SW480 (cell line): ENCODE measurements around the gene NTN4.
A peak's percentile ranks its signal among the peaks of the same experiment; 100 is the strongest.
"Not testable (repeated sequence)": the region's sequence is repeated elsewhere in the genome, so short reads cannot be mapped to it uniquely, and the experiment has no call there.

Experiments
- DNase-seq: peaks from one replicate; pipeline ENCODE4 v3.0.0-alpha.2; 2016; ENCODE audit warnings: low spot score

NTN4 gene

DNA sequence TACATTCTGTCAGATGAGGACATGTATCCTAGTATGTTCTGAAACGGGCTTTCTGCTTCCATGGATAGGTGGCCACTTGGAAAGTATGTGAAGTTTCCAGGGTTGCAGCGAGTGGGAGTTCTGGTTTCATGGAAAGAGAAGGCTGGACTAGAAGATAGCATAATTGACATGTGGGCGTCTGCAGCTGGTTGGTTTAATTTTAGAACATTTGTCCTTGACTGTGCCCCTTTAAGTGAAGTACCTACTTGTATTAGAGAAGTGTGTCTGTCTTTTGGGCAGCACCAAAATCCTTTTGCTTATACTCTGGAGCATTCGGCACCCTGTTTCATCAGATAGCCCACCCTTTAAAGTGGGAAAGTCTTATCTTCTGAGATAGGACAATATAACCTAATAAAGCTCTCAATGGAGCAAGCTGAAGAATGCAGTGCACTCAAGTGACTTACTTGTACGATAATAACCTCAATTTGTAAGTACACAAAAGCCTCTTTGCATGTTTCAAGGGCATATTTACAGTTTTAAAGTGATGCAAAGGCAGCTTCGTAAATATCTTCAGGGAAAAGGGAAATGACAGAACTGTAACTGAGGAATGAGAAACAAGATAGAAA lies 35.2 kb downstream of the NTN4 start:
- no peak for DNase-seq

DNA sequence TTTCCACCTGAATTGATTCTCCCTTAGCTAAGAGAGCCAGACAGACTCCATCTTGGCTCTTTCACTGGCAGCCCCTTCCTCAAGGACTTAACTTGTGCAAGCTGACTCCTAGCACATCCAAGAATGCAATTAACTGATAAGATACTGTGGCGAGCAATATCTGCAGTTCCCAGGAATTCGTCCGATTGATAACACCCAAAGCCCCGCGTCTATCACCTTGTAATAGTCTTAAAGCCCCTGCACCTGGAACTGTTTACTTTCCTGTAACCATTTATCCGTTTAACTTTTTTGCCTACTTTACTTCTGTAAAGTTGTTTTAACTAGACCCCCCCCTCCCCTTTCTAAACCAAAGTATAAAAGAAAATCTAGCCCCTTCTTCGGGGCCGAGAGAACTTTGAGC lies 44.5 kb downstream of the NTN4 start:
- DNase-seq, result not testable (repeated sequence)

DNA sequence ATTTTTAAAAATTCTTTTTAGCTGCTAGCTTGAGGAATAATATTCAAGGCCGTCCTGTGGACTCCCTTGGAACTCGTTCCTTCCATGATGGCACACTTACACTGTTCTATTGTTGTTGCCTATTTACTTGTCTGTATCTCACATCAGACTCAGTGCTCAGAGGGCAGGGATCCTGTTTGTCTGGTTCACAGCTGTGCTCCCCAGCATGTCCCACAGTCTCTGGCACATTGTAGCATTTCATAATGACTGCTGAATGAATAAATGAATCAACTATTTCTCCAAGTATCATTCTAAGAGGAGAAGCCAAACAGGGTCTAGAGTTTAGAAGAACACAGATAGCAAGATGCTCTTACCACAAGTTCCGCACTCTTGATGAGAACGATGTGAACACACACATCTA lies 48.0 kb downstream of the NTN4 start:
- DNase-seq, result no peak

DNA sequence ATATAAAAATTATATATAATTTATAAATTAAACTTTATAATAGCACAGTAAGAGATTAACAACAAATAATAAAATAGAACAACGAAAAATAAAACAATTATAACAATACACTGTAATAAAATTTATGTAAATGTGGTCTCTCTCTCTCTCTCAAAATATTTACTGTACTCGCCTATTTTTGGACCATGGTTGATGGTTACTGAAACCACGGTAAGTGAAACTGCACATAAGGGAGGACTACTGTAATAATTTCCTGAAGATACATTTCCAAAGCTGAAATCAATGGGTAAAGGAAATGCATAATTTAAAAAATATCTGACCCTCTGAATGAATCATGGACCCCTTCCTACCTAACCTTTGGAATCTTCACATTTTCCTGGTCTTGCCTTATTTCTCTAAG lies 48.9 kb downstream of the NTN4 start:
- no peak for DNase-seq

- DNase-seq, result no peak
Observed at GRCh38 chr12:95740751-95741150, 49.8 kb downstream of the NTN4 start.

- DNase-seq, result no peak
Observed at GRCh38 chr12:95739561-95740313, 50.8 kb downstream of the NTN4 start.

DNA sequence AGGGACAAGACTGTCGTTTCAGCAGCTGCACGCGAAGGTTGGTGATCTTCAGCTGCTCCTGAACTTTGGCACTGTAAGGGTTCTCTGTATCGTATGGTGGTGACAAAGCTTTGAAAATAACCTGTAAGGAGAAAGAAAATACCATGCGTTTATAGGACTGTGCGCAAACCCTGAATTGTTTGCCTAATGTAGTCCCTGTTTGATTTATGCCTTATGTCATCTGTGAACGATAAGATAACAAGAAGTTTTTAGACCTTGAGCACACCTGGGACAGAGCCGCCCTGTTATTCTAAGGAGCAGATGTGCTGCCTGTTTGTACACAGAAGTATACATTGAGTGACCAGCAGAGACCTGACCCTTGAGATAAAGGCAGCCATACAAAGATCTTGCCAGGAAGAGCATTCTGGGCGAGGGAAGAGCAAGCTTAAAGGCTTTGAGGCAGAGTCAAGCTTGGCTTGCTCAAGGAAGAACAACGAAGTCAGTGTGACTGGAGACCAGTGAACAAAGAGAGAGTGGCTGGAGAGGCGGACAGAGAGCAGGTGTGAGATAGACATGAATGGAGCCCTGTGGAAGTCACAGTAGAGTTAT lies 52.4 kb downstream of the NTN4 start:
- DNase-seq, result no peak

- DNase-seq, result no peak
Observed at GRCh38 chr12:95736631-95737030, 53.9 kb downstream of the NTN4 start.

GRCh38 chr12:95735728-95736127 lies 54.8 kb downstream of the NTN4 start:
- not testable (repeated sequence) for DNase-seq

- DNase-seq, result peak; percentile 53
Observed at GRCh38 chr12:95733141-95733825, 57.3 kb downstream of the NTN4 start.

DNA sequence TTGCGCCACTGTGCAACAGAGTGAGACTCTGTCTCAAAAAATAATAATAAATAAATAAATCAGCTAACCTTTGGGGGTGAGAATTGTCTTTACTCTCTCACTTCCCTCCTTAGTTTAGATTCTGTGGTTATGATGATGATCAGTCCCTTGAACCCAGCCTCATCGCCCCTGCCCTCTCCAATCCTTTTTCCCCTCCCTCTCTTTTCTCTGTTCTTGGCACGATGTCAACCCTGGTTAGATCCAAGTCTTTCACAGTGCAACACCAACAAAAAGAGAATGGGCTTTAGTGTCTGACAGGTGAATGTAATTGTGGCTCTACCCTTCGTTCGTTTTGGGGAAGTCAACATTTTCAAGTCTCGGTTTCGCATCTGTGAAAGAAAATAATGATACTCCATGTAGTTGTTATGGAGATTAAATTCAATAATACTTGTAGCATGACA lies 59.0 kb downstream of the NTN4 start:
- no peak for DNase-seq

DNA sequence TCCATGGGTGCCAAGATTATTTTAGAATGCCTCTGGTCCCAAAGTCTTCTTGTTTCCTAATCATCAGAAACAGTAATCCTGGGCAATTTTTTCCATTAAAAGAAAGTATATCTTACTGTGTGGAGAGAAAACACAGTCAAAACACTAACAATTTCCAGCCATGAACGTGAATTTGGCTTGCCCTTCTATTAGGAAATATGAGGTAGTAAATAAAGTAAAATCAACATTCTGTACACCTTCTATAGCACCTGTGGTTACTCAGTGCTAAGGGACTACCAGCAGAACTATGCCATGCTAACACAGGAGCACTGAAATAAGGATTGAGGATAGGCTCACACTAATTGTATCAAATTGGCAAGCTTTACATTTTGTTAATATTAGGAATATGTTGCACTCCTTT lies 60.1 kb downstream of the NTN4 start:
- peak; percentile 9 for DNase-seq

- DNase-seq, result no peak
Observed at GRCh38 chr12:95726903-95727302, 63.7 kb downstream of the NTN4 start.

GRCh38 chr12:95724767-95725166 lies 65.8 kb downstream of the NTN4 start:
- no peak for DNase-seq

DNA sequence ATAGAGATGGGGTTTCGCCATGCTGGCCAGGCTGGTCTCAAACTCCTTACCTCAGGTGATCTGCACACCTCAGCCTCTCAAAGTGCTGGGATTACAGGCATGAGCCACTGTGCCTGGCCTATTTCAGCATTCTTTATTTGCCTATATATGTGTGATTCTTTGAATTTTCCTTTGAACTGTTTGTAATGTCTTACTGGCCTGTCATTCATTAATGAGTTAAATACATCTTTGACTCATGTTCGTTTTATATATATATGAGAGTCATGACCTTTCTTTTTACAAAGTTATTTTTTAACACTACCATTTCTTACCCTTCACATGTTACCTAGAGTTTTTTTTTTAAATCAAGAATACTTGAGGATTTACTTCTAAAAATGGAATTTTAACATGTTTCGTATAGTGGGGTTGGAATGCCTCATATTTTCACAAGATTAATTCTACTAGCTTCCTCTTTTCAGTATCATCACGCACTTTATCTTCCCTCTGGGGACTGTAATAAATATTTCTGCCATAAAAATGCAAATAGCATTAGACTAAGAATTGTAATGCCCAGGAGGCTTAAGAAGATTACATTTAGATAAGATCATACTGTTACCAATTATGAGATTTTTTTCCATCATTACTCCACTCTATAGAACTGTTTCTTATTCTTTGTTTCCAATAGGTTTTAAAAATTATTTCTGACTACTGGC lies 66.7 kb downstream of the NTN4 start:
- DNase-seq, result no peak

- DNase-seq, result no peak
Observed at GRCh38 chr12:95721320-95721719, 69.2 kb downstream of the NTN4 start.

DNA sequence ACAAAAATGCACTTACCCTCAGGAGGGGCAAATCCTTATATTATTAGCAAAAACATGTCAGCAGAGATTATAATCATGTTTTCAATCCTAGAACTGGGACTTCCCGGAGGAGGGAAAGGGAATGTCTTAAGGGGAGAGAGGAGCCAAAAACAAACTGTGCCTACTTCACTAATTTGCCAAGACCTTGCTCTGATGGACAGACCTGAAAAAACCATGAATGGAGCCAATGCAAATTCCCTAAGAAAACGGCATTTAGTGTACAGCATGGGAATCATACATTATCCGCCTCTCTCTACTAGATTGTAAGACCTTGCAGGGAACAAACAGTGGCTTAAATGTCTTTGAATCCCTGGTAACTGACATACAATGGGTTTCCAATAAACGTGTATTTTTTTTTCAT lies 70.4 kb downstream of the NTN4 start:
- DNase-seq, result no peak

DNA sequence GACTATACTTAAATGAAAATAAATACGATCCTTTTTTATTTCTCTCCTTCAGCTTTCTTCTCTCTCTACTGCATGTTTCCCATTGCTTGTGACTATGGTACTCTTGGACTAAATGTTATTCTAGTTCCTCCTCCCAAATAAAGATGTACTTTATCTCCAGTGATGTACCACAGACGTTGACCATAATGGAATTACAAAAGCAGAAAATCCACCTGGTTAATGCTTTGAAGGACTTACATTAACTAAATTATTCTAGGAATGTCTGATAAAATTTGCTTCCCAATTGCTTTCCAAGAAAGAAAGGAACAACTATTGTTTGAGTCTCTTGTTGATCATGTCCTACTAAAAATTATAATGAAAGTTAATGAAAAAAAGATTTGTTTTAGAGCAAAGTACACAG lies 71.8 kb downstream of the NTN4 start:
- no peak for DNase-seq

- DNase-seq, result no peak
Observed at GRCh38 chr12:95718006-95718431, 72.5 kb downstream of the NTN4 start.

GRCh38 chr12:95717316-95717928 lies 73.1 kb downstream of the NTN4 start:
- DNase-seq, result no peak

DNA sequence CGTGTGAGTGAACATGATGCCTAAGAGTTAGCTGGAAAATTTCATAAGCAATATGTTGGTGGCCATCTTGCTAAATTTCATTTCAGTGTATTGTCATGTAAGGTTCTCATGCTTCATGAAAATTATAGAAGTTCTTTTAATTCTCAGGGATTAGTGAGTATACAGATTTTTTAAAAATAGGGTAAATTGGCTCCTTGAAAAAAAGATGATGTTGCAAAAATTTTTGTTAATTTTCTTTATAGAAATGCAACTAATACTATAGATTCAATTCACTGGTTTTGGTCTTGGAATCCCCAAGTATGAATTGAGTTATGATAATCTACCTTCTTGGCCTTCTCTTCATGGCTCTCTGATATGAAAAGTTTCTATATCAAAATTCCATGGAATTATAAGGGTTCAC lies 75.4 kb downstream of the NTN4 start:
- DNase-seq, result no peak

- DNase-seq, result no peak
Observed at GRCh38 chr12:95712269-95712668, 78.3 kb downstream of the NTN4 start.
